GM12878 (cell line): ENCODE measurements around the gene CAPS. TPM values are rescaled to one million over a fixed set of nuclear protein-coding genes. Genes with fewer than 3 reads are reported as not detected.

Experiments
- FOS ChIP-seq: IDR thresholded peaks from 3 replicates; pipeline ENCODE4 v1.6.1; 2011; ENCODE audit warnings: borderline replicate concordance; ENCODE audit not compliant: insufficient read length; ENCODE audit errors: extremely low read depth
- NFXL1 ChIP-seq: fragments of 450-650 bp; IDR thresholded peaks from 2 replicates; pipeline ENCODE4 v1.6.1; 2017; ENCODE audit warnings: antibody characterized with exemption, mild to moderate bottlenecking, borderline replicate concordance
- NRF1 ChIP-seq: conservative IDR thresholded peaks from 2 replicates; pipeline ENCODE4 v1.6.1; 2011; ENCODE audit warnings: mild to moderate bottlenecking, low read depth, low read length, improper control_type of control experiment
- RAD51 ChIP-seq: fragments of 450-650 bp; IDR thresholded peaks from 2 replicates; pipeline ENCODE4 v1.6.1; 2016; ENCODE audit warnings: moderate library complexity, mild to moderate bottlenecking, inconsistent platforms
- SP1 ChIP-seq: IDR thresholded peaks from one replicate; pipeline ENCODE4 v1.6.1; 2011; ENCODE audit warnings: low read depth, low read length
- TCF7 ChIP-seq: IDR thresholded peaks from 2 replicates; pipeline ENCODE4 v1.6.1; 2014; ENCODE audit warnings: antibody characterized with exemption, borderline replicate concordance
- polyA plus RNA-seq, 11 experiments: library from polyadenylated mRNA; depleted of rRNA in 4 of 11; unstranded in 6 of 11; stranded (reverse) in 5 of 11; fragments of >200 nt; fragmentation: Nextera tagmentation in 4 of 11; fragmentation: Illumina TruSeq in 1 of 11; extraction: Ambion mirVana in 4 of 11; extraction: Trizol in 1 of 11; gene quantifications; 1 replicate in 1 of 11; 2 replicates in 10 of 11; pipeline versions ENCODE4 v1.2.1 to v1.2.3, GENCODE V29; 2011 to 2016; ENCODE audit warnings: inconsistent platforms in 2 of 11, missing spikeins in 2 of 11, low read depth in 1 of 11
- total RNA-seq, 4 experiments: library from RNA; depleted of rRNA in 3 of 4; stranded (reverse); fragments of >200 nt in 3 of 4; fragmentation: Illumina TruSeq in 1 of 4; extraction: Trizol in 1 of 4; gene quantifications; 2 replicates each; pipeline versions ENCODE4 v1.2.1 to v1.2.3, GENCODE V29; 2013 to 2021
- TF ChIP-seq, protein P1 (sequence below): fragments of 450-650 bp; IDR thresholded peaks from 2 replicates; pipeline ENCODE4 v1.6.1; 2017; ENCODE audit warnings: mild to moderate bottlenecking, moderate library complexity

CAPS gene
- total and polyA plus RNA-seq, 10 of the 15 experiments (the other 5 are each of a cell fraction or from before 2014, with no cell fraction given), result 0.09 to 6.9 (median 2.9) TPM

- no peak for TF ChIP-seq NRF1
- no peak for TF ChIP-seq TCF7
- TF ChIP-seq, protein P1, sequence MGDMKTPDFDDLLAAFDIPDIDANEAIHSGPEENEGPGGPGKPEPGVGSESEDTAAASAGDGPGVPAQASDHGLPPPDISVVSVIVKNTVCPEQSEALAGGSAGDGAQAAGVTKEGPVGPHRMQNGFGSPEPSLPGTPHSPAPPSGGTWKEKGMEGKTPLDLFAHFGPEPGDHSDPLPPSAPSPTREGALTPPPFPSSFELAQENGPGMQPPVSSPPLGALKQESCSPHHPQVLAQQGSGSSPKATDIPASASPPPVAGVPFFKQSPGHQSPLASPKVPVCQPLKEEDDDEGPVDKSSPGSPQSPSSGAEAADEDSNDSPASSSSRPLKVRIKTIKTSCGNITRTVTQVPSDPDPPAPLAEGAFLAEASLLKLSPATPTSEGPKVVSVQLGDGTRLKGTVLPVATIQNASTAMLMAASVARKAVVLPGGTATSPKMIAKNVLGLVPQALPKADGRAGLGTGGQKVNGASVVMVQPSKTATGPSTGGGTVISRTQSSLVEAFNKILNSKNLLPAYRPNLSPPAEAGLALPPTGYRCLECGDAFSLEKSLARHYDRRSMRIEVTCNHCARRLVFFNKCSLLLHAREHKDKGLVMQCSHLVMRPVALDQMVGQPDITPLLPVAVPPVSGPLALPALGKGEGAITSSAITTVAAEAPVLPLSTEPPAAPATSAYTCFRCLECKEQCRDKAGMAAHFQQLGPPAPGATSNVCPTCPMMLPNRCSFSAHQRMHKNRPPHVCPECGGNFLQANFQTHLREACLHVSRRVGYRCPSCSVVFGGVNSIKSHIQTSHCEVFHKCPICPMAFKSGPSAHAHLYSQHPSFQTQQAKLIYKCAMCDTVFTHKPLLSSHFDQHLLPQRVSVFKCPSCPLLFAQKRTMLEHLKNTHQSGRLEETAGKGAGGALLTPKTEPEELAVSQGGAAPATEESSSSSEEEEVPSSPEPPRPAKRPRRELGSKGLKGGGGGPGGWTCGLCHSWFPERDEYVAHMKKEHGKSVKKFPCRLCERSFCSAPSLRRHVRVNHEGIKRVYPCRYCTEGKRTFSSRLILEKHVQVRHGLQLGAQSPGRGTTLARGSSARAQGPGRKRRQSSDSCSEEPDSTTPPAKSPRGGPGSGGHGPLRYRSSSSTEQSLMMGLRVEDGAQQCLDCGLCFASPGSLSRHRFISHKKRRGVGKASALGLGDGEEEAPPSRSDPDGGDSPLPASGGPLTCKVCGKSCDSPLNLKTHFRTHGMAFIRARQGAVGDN, result no peak
- TF ChIP-seq SP1, result no peak
- no peak for TF ChIP-seq RAD51
- TF ChIP-seq FOS, result no peak
- TF ChIP-seq NFXL1, result no peak
Observed at GRCh38 chr19:5893296-5893903, 20.7 kb upstream of the CAPS start (continued).
